Measurements from ENCODE around the gene UGCG.
"Not testable (repeated sequence)": the region's sequence is repeated elsewhere in the genome, so short reads cannot be mapped to it uniquely, and the experiment has no call there.

The UGCG gene

GRCh38 chr9:111945216-111945615, 48.6 kb downstream of the UGCG start:
- no peak for TF ChIP-seq CTCF (IDR thresholded peaks at IDR 0.05; ENCODE audit: insufficient read depth, low read length, poor library complexity, severe bottlenecking)
- no peak for TF ChIP-seq EZH2phosphoT487 (conservative IDR thresholded peaks at IDR 0.05; ENCODE audit: low read length)
- Histone ChIP-seq H3K4me2 (ENCODE audit: low read depth, low read length, poor library complexity, severe bottlenecking) (no peak overlapping the region), H3K27me3 (ENCODE audit: low read length) (no peaks in the 10 kb centered on the region), H3K9me2 (replicated peaks; ENCODE audit: insufficient read depth, low read length) (no peaks in the 10 kb centered on the region), H3K36me3 (ENCODE audit: low read length) (no peaks in the 10 kb centered on the region), H3K9me3 (ENCODE audit: insufficient read depth, low read length) (no peaks in the 10 kb centered on the region), H3K27ac (ENCODE audit: low read depth, low read length) (no peak overlapping the region), H3K79me2 (ENCODE audit: insufficient read depth, low read length) (no peaks in the 10 kb centered on the region), H3K9ac (ENCODE audit: low read length) (no peak overlapping the region), H4K20me1 (ENCODE audit: low read depth, low read length) (no peaks in the 10 kb centered on the region), H3F3A (ENCODE audit: insufficient read depth) (no peaks in the 10 kb centered on the region), H2AFZ (ENCODE audit: low read depth, low read length, severe bottlenecking) (no peak overlapping the region), H3K4me3 (ENCODE audit: insufficient read depth, low read length, poor library complexity, severe bottlenecking) (no peak overlapping the region)

GRCh38 chr9:111948109-111948508, 51.5 kb downstream of the UGCG start:
- not testable (repeated sequence) for H3K36me3 ChIP-seq (ENCODE audit: low read length); H4K20me1 ChIP-seq (ENCODE audit: low read depth, low read length); H3K9me2 ChIP-seq (replicated peaks; ENCODE audit: insufficient read depth, low read length); H3K9me3 ChIP-seq (ENCODE audit: insufficient read depth, low read length); H3F3A ChIP-seq (ENCODE audit: insufficient read depth); H3K27me3 ChIP-seq (ENCODE audit: low read length); H3K4me2 ChIP-seq (ENCODE audit: low read depth, low read length, poor library complexity, severe bottlenecking); H2AFZ ChIP-seq (ENCODE audit: low read depth, low read length, severe bottlenecking); H3K4me3 ChIP-seq (ENCODE audit: insufficient read depth, low read length, poor library complexity, severe bottlenecking); H3K79me2 ChIP-seq (ENCODE audit: insufficient read depth, low read length); H3K9ac ChIP-seq (ENCODE audit: low read length); H3K27ac ChIP-seq (ENCODE audit: low read depth, low read length)

- Histone ChIP-seq H3K4me3 (ENCODE audit: insufficient read depth, low read length, poor library complexity, severe bottlenecking) (no peak overlapping the region), H3K79me2 (ENCODE audit: insufficient read depth, low read length) (no peaks in the 10 kb centered on the region), H3K4me2 (ENCODE audit: low read depth, low read length, poor library complexity, severe bottlenecking) (no peak overlapping the region), H2AFZ (ENCODE audit: low read depth, low read length, severe bottlenecking) (no peak overlapping the region), H3K36me3 (ENCODE audit: low read length) (no peaks in the 10 kb centered on the region), H3K27me3 (ENCODE audit: low read length) (no peaks in the 10 kb centered on the region), H3F3A (ENCODE audit: insufficient read depth) (no peaks in the 10 kb centered on the region), H3K9me2 (replicated peaks; ENCODE audit: insufficient read depth, low read length) (no peaks in the 10 kb centered on the region), H4K20me1 (ENCODE audit: low read depth, low read length) (no peaks in the 10 kb centered on the region), H3K27ac (ENCODE audit: low read depth, low read length) (no peak overlapping the region), H3K9me3 (ENCODE audit: insufficient read depth, low read length) (no peaks in the 10 kb centered on the region), H3K9ac (ENCODE audit: low read length) (no peak overlapping the region)
- no peak for TF ChIP-seq EZH2phosphoT487 (conservative IDR thresholded peaks at IDR 0.05; ENCODE audit: low read length)
- TF ChIP-seq CTCF (IDR thresholded peaks at IDR 0.05; ENCODE audit: insufficient read depth, low read length, poor library complexity, severe bottlenecking): no peak
Observed at GRCh38 chr9:111948951-111949350, 52.3 kb downstream of the UGCG start.

GRCh38 chr9:111949919-111950318, 53.3 kb downstream of the UGCG start:
- Histone ChIP-seq H3K79me2 (ENCODE audit: insufficient read depth, low read length) (no peaks in the 10 kb centered on the region), H3K27ac (ENCODE audit: low read depth, low read length) (no peak overlapping the region), H3K9me2 (replicated peaks; ENCODE audit: insufficient read depth, low read length) (no peaks in the 10 kb centered on the region), H3K9ac (ENCODE audit: low read length) (no peak overlapping the region), H3K4me2 (ENCODE audit: low read depth, low read length, poor library complexity, severe bottlenecking) (no peak overlapping the region), H3K27me3 (ENCODE audit: low read length) (no peaks in the 10 kb centered on the region), H4K20me1 (ENCODE audit: low read depth, low read length) (no peaks in the 10 kb centered on the region), H3K9me3 (ENCODE audit: insufficient read depth, low read length) (no peaks in the 10 kb centered on the region), H3K36me3 (ENCODE audit: low read length) (no peaks in the 10 kb centered on the region), H3F3A (ENCODE audit: insufficient read depth) (no peaks in the 10 kb centered on the region), H3K4me3 (ENCODE audit: insufficient read depth, low read length, poor library complexity, severe bottlenecking) (no peak overlapping the region), H2AFZ (ENCODE audit: low read depth, low read length, severe bottlenecking) (no peak overlapping the region)
- TF ChIP-seq CTCF (IDR thresholded peaks at IDR 0.05; ENCODE audit: insufficient read depth, low read length, poor library complexity, severe bottlenecking) (no peak), EZH2phosphoT487 (conservative IDR thresholded peaks at IDR 0.05; ENCODE audit: low read length) (no peak)

All from SU-DHL-6 (cell line).